Measurements from ENCODE around the gene CDC26. TPM values are rescaled to one million over a fixed set of nuclear protein-coding genes. Genes with fewer than 3 reads are reported as not detected.
"Not testable (repeated sequence)": the region's sequence is repeated elsewhere in the genome, so short reads cannot be mapped to it uniquely, and the experiment has no call there.

The CDC26 gene
- total RNA-seq, 4 donors from 2014 or later: 15.7 to 43.8 (median 30.8) TPM

DNA sequence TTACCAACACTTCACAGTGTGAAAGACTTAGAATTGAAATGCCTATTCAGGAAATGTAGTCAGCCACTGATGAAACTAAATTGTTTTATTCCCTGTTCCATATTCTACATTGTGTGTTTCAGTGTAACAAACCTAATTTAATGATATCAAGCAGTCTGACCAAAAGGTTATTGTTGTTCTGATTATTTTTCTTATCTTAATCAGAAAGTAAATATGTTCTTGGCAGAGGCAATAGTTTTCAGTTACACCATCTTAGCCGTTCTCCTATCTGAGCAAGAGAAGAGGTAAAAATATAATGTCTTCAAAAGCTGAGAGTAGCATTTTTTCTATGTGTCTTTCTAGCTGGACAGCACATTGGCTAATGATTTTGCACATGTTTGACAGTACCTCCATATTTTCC lies 17.1 kb downstream of the CDC26 start:
- Histone ChIP-seq H3K27ac (no peak overlapping the region), H3K4me1 (no peaks in the 10 kb centered on the region), H3K4me3 (no peak overlapping the region), H3K27me3 (no peaks in the 10 kb centered on the region), H3K9me3 (no peaks in the 10 kb centered on the region), H3K36me3 (peaks cover 0 to 17% (median 6%) of the 10 kb centered on the region in 4 donors)
- 38 to 59% methylated on average over 1 of the region's 1 CpG for WGBS, 2 donors (ENCODE audit: low coverage in 1 of 2)
- in situ Hi-C loops (cut with MboI; ENCODE audit: low pct_ligation_motif_present in 1 of 4, low pct_unique_long_range_greater_than_20kb in 1 of 4, low sequenced_read_pairs in 3 of 4) (no loop called here), intact Hi-C loops (cut with DNase I; ENCODE audit: low total_unique reads) (no loop called here)
- no peak for DNase-seq
- TF ChIP-seq POLR2A (IDR thresholded peaks at IDR 0.05): no peak
- no peak for TF ChIP-seq POLR2AphosphoS5 (IDR thresholded peaks at IDR 0.05)
- TF ChIP-seq, protein P1, sequence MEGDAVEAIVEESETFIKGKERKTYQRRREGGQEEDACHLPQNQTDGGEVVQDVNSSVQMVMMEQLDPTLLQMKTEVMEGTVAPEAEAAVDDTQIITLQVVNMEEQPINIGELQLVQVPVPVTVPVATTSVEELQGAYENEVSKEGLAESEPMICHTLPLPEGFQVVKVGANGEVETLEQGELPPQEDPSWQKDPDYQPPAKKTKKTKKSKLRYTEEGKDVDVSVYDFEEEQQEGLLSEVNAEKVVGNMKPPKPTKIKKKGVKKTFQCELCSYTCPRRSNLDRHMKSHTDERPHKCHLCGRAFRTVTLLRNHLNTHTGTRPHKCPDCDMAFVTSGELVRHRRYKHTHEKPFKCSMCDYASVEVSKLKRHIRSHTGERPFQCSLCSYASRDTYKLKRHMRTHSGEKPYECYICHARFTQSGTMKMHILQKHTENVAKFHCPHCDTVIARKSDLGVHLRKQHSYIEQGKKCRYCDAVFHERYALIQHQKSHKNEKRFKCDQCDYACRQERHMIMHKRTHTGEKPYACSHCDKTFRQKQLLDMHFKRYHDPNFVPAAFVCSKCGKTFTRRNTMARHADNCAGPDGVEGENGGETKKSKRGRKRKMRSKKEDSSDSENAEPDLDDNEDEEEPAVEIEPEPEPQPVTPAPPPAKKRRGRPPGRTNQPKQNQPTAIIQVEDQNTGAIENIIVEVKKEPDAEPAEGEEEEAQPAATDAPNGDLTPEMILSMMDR (IDR thresholded peaks at IDR 0.05): no peak
- TF ChIP-seq EP300 (IDR thresholded peaks at IDR 0.05; ENCODE audit: low read depth): no peak

DNA sequence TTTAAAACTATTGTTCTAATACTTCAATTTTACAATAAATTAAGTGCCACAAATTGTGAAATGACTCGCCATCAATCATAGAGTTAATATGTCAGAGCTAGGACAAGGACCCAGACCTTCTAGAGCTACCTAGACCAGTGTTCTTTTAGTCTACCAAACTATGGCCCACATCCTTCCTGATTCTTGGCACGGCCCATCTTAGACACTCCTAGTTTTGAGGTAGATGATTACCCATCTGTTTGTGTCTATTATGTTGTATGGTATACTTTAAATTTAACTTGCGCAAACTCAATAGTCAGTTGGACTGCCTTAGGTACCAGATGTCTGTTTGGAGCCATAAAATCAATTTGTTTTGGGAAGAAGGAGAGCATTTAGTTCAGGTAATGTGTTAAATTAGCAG lies 17.5 kb downstream of the CDC26 start:
- WGBS, 2 donors (ENCODE audit: low coverage in 1 of 2): 54 to 76% methylated on average over 2 to 3 of the region's 3 CpGs
- Histone ChIP-seq H3K4me3 (no peak overlapping the region), H3K27ac (no peak overlapping the region), H3K27me3 (no peaks in the 10 kb centered on the region), H3K36me3 (peaks cover 0 to 17% (median 6%) of the 10 kb centered on the region in 4 donors), H3K9me3 (no peaks in the 10 kb centered on the region), H3K4me1 (no peaks in the 10 kb centered on the region)
- TF ChIP-seq, protein P1 (IDR thresholded peaks at IDR 0.05): no peak
- TF ChIP-seq POLR2AphosphoS5 (IDR thresholded peaks at IDR 0.05): no peak
- TF ChIP-seq POLR2A (IDR thresholded peaks at IDR 0.05): no peak
- no peak for TF ChIP-seq EP300 (IDR thresholded peaks at IDR 0.05; ENCODE audit: low read depth)
- intact Hi-C loops (cut with DNase I; ENCODE audit: low total_unique reads): no loop called here
- in situ Hi-C loops (cut with MboI; ENCODE audit: low pct_ligation_motif_present in 1 of 4, low pct_unique_long_range_greater_than_20kb in 1 of 4, low sequenced_read_pairs in 3 of 4): no loop called here
- no peak for DNase-seq

DNA sequence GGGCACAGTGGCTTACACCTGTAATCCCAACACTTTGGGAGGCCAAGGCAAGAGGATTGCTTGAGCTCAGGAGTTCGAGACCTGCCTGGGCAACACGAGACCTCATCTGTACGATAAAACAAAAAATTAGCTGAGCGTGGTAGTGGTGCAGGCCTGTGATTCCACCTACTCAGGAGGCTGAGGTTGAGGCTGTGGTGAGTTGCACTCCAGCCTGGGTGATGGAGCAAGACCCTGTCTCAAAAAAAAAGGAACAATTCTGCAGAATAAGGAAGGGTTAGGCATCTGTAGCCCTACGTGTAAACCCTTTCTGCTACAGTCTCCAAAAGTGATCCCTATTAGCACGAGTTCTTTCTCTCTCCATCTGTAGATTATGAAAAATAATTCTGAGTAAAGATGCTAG lies 19.9 kb downstream of the CDC26 start:
- Histone ChIP-seq H3K4me3 (no peak overlapping the region), H3K27ac (no peak overlapping the region), H3K9me3 (no peaks in the 10 kb centered on the region), H3K27me3 (no peaks in the 10 kb centered on the region), H3K36me3 (peaks cover 0 to 17% (median 6%) of the 10 kb centered on the region in 4 donors), H3K4me1 (no peaks in the 10 kb centered on the region)
- DNase-seq: no peak
- TF ChIP-seq POLR2AphosphoS5 (IDR thresholded peaks at IDR 0.05): no peak
- in situ Hi-C loops (cut with MboI; ENCODE audit: low pct_ligation_motif_present in 1 of 4, low pct_unique_long_range_greater_than_20kb in 1 of 4, low sequenced_read_pairs in 3 of 4) (no loop called here), intact Hi-C loops (cut with DNase I; ENCODE audit: low total_unique reads) (no loop called here)
- WGBS, 2 donors (ENCODE audit: low coverage in 1 of 2): 88 to 97% methylated on average over 6 of the region's 6 CpGs

DNA sequence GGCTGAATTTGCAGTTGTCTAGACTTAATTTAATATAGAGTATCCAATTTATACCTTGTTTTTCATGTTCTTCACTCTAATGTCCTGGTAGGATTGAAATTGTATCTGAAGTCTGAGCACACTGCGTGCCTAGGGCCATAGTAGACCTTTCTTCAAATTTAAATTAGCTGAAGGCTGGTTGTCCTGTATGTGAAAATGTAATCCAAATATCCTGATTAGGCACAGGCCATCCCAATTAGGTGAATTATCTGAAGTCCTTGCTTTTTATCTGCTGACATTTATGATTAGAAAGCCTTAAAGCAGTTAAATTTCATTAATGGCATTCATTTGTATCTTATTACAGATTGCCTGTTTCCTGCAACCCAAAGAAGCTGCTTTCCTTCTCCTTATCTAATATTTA lies 20.4 kb downstream of the CDC26 start:
- intact Hi-C loops (cut with DNase I; ENCODE audit: low total_unique reads): no loop called here
- TF ChIP-seq, protein P1 (IDR thresholded peaks at IDR 0.05): no peak
- TF ChIP-seq POLR2A (IDR thresholded peaks at IDR 0.05): no peak
- no peak for TF ChIP-seq EP300 (IDR thresholded peaks at IDR 0.05; ENCODE audit: low read depth)
- TF ChIP-seq POLR2AphosphoS5 (IDR thresholded peaks at IDR 0.05): no peak
- no peak for DNase-seq
- no peak overlapping the region for H3K4me3 ChIP-seq
- H3K9me3 ChIP-seq: no peaks in the 10 kb centered on the region
- no peaks in the 10 kb centered on the region for H3K4me1 ChIP-seq
- in situ Hi-C loops (cut with MboI; ENCODE audit: low pct_ligation_motif_present in 1 of 4, low pct_unique_long_range_greater_than_20kb in 1 of 4, low sequenced_read_pairs in 3 of 4): no loop called here
- no peaks in the 10 kb centered on the region for H3K27me3 ChIP-seq
- no peak overlapping the region for H3K27ac ChIP-seq
- H3K36me3 ChIP-seq: peaks cover 0 to 14% (median 6%) of the 10 kb centered on the region in 4 donors
- WGBS, 2 donors (ENCODE audit: low coverage in 1 of 2): 90 to 100% methylated on average over 1 of the region's 1 CpG

DNA sequence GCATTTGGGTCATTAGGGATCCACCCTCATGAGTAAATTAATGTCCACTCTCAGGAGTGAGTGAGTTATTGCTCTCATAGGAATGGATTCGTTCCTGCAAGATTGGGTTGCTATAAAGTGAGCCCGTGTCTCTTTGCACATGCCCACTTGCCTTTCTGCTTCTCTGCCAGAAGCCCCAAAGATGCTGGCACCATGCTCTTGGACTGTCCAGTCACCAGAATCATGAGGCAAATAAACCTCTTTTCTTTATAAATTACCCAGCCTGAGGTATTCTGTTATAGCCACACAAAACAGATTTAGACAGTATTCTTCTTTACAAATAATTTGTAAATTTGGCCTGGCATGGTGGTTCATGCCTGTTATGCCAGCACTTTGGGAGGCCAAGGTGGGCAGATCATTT lies 24.6 kb downstream of the CDC26 start:
- 95 to 100% methylated on average over 1 to 2 of the region's 2 CpGs for WGBS, 2 donors (ENCODE audit: low coverage in 1 of 2)
- intact Hi-C loops (cut with DNase I; ENCODE audit: low total_unique reads) (no loop called here), in situ Hi-C loops (cut with MboI; ENCODE audit: low pct_ligation_motif_present in 1 of 4, low pct_unique_long_range_greater_than_20kb in 1 of 4, low sequenced_read_pairs in 3 of 4) (no loop called here)
- Histone ChIP-seq H3K27me3 (no peaks in the 10 kb centered on the region), H3K9me3 (no peaks in the 10 kb centered on the region), H3K4me3 (no peak overlapping the region), H3K27ac (no peak overlapping the region), H3K4me1 (no peaks in the 10 kb centered on the region), H3K36me3 (no peaks in the 10 kb centered on the region)
- no peak for TF ChIP-seq POLR2AphosphoS5 (IDR thresholded peaks at IDR 0.05)
- TF ChIP-seq EP300 (IDR thresholded peaks at IDR 0.05; ENCODE audit: low read depth): no peak
- no peak for TF ChIP-seq POLR2A (IDR thresholded peaks at IDR 0.05)
- TF ChIP-seq, protein P1 (IDR thresholded peaks at IDR 0.05): no peak
- no peak for DNase-seq

DNA sequence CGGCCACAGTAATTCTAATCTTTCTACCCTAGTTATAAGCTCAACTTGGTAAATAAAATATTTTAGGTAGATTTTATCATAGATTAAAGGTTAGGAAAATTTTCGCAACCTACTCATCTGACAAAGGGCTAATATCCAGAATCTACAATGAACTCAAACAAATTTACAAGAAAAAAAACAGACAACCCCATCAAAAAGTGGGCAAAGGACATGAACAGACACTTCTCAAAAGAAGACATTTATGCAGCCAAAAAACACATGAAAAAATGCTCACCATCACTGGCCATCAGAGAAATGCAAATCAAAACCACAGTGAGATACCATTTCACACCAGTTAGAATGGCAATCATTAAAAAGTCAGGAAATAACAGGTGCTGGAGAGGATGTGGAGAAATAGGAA lies 25.7 kb downstream of the CDC26 start:
- in situ Hi-C loops (cut with MboI; ENCODE audit: low pct_ligation_motif_present in 1 of 4, low pct_unique_long_range_greater_than_20kb in 1 of 4, low sequenced_read_pairs in 3 of 4): loop anchor here in 1 of 4 donors (25.0 kb wide), 1 partner anchor 112 kb away; no protein-coding TSS in a partner anchor
- H3K4me1 ChIP-seq; intact Hi-C loops (cut with DNase I; ENCODE audit: low total_unique reads); H3K4me3 ChIP-seq; DNase-seq; H3K9me3 ChIP-seq; H3K27me3 ChIP-seq; H3K27ac ChIP-seq; H3K36me3 ChIP-seq: not testable (repeated sequence)
- WGBS, 2 donors (ENCODE audit: low coverage in 1 of 2): 98 to 100% methylated on average over 2 of the region's 2 CpGs

Measured in transverse colon (tissue), 4 donors.